Neural cell (in vitro differentiated cells): ENCODE results near the gene LRCH1. TPM values are rescaled to one million over a fixed set of nuclear protein-coding genes. Genes with fewer than 3 reads are reported as not detected.

ENCODE experiments used
- H2AFZ ChIP-seq: fragments of 200-600, 300-800 bp; sonication (generic), shearing (Covaris generic); 2 replicates; pipeline ENCODE4 v1.6.0; 2014; ENCODE audit warnings: low read depth, mild to moderate bottlenecking, antibody characterized with exemption, low read length, moderate library complexity
- H3F3A ChIP-seq: fragments of 200-600 bp; shearing (Covaris generic); 2 replicates; pipeline ENCODE4 v1.6.1; 2016; ENCODE audit warnings: mild to moderate bottlenecking, moderate library complexity, mixed read lengths, antibody characterized with exemption, low read length; ENCODE audit not compliant: insufficient read depth, poor library complexity, severe bottlenecking
- H3K27ac ChIP-seq: fragments of 200-600, 300-800 bp; sonication (generic), shearing (Covaris generic); 2 replicates; pipeline ENCODE4 v1.5.1; 2014; ENCODE audit warnings: mild to moderate bottlenecking, low read length, moderate library complexity
- H3K27me3 ChIP-seq: fragments of 300-800, 200-600 bp; sonication (generic), shearing (Covaris generic); 2 replicates; pipeline ENCODE4 v1.6.0; 2014; ENCODE audit warnings: mild to moderate bottlenecking, low read depth, low read length, moderate library complexity; ENCODE audit not compliant: insufficient read depth
- H3K36me3 ChIP-seq: fragments of 300-800, 200-600 bp; sonication (generic), shearing (Covaris generic); 2 replicates; pipeline ENCODE4 v1.5.1; 2014; ENCODE audit warnings: mild to moderate bottlenecking, antibody characterized with exemption, low read length, moderate library complexity; ENCODE audit not compliant: insufficient read depth
- H3K4me2 ChIP-seq: fragments of 300-800, 200-600 bp; sonication (generic), shearing (Covaris generic); 2 replicates; pipeline ENCODE4 v1.6.0; 2014; ENCODE audit warnings: mild to moderate bottlenecking, low read length
- H3K4me3 ChIP-seq: fragments of 300-800, 200-600 bp; sonication (generic), shearing (Covaris generic); 2 replicates; pipeline ENCODE4 v1.5.1; 2014; ENCODE audit warnings: mild to moderate bottlenecking, low read length, moderate library complexity
- H3K79me2 ChIP-seq: fragments of 200-600 bp; shearing (Covaris generic); replicated peaks from 2 replicates; pipeline ENCODE4 v1.6.0; 2014; ENCODE audit warnings: mild to moderate bottlenecking, low read length, moderate library complexity; ENCODE audit not compliant: insufficient read depth
- H3K9ac ChIP-seq: fragments of 300-800, 200-600 bp; sonication (generic), shearing (Covaris generic); 2 replicates; pipeline ENCODE4 v1.6.1; 2016; ENCODE audit warnings: mild to moderate bottlenecking, low read length, mixed read lengths
- H3K9me2 ChIP-seq: fragments of 200-600 bp; shearing (Covaris generic); 2 replicates; pipeline ENCODE4 v1.6.1; 2016; ENCODE audit warnings: mild to moderate bottlenecking, low read length, mixed read lengths; ENCODE audit not compliant: insufficient read depth
- H3K9me3 ChIP-seq: fragments of 200-600, 300-800 bp; sonication (generic), shearing (Covaris generic); 2 replicates; pipeline ENCODE4 v1.6.1; 2016; ENCODE audit warnings: mild to moderate bottlenecking, mixed run types, low read length, moderate library complexity, mixed read lengths
- H4K20me1 ChIP-seq: fragments of 200-600 bp; shearing (Covaris generic); 2 replicates; pipeline ENCODE4 v1.6.1; 2016; ENCODE audit warnings: mild to moderate bottlenecking, mixed run types; ENCODE audit not compliant: insufficient read depth
- CTCF ChIP-seq: fragments of 450-650 bp; IDR thresholded peaks from 2 replicates; pipeline ENCODE4 v1.5.1; 2014; ENCODE audit warnings: antibody characterized with exemption, mild to moderate bottlenecking, moderate library complexity; ENCODE audit not compliant: poor library complexity, severe bottlenecking
- EP300 ChIP-seq: fragments of 450-650 bp; conservative IDR thresholded peaks from 2 replicates; pipeline ENCODE4 v1.6.1; 2014; ENCODE audit warnings: antibody characterized with exemption, mild to moderate bottlenecking, moderate library complexity; ENCODE audit not compliant: poor library complexity, severe bottlenecking
- EZH2 ChIP-seq: fragments of 200-600, 300-800 bp; shearing (Covaris generic), sonication (generic); IDR thresholded peaks from 2 replicates; pipeline ENCODE4 v1.6.1; 2014; ENCODE audit warnings: antibody characterized with exemption, low read length, borderline replicate concordance, mild to moderate bottlenecking; ENCODE audit not compliant: insufficient read depth, poor library complexity, severe bottlenecking
- MXI1 ChIP-seq: fragments of 450-650 bp; conservative IDR thresholded peaks from 2 replicates; pipeline ENCODE4 v1.6.1; 2014; ENCODE audit warnings: antibody characterized with exemption, mild to moderate bottlenecking; ENCODE audit not compliant: poor library complexity, severe bottlenecking
- POLR2AphosphoS5 ChIP-seq: IDR thresholded peaks from 2 replicates; pipeline ENCODE4 v1.6.1; 2012
- RAD21 ChIP-seq: fragments of 450-650 bp; conservative IDR thresholded peaks from 2 replicates; pipeline ENCODE4 v1.6.1; 2014; ENCODE audit warnings: antibody characterized with exemption, mild to moderate bottlenecking, moderate library complexity
- REST ChIP-seq: IDR thresholded peaks from 2 replicates; pipeline ENCODE4 v1.6.1; 2012; ENCODE audit warnings: borderline replicate concordance
- SMC3 ChIP-seq: fragments of 450-650 bp; conservative IDR thresholded peaks from 2 replicates; pipeline ENCODE4 v1.6.1; 2014; ENCODE audit warnings: antibody characterized with exemption, mild to moderate bottlenecking, moderate library complexity; ENCODE audit not compliant: poor library complexity
- TAF1 ChIP-seq: IDR thresholded peaks from 2 replicates; pipeline ENCODE4 v1.6.1; 2012; ENCODE audit warnings: low read depth
- polyA plus RNA-seq: library from polyadenylated mRNA; depleted of rRNA; stranded (reverse); fragments of >200 nt; gene quantifications from 2 replicates; pipeline ENCODE4 v1.2.3, GENCODE V29; 2014

The LRCH1 gene
- polyA plus RNA-seq, 1 donor from 2014 or later: 15.4 TPM

GRCh38 chr13:46531953-46532352 lies 21.0 kb upstream of the LRCH1 start:
- no peaks in the 10 kb centered on the region for H3K79me2 ChIP-seq
- H3K36me3 ChIP-seq: no peaks in the 10 kb centered on the region
- H3K27me3 ChIP-seq: no peaks in the 10 kb centered on the region
- H3K9me3 ChIP-seq: no peaks in the 10 kb centered on the region
- no peaks in the 10 kb centered on the region for H3K9me2 ChIP-seq
- no peak overlapping the region for H3K9ac ChIP-seq
- no peak overlapping the region for H2AFZ ChIP-seq
- no peak overlapping the region for H3K27ac ChIP-seq
- no peaks in the 10 kb centered on the region for H3F3A ChIP-seq
- no peak overlapping the region for H3K4me3 ChIP-seq
- TF ChIP-seq RAD21 (no peak), POLR2AphosphoS5 (no peak), TAF1 (no peak), EZH2 (no peak)
- H3K4me2 ChIP-seq: no peak overlapping the region
- no peaks in the 10 kb centered on the region for H4K20me1 ChIP-seq

- Histone ChIP-seq H3K36me3 (no peaks in the 10 kb centered on the region), H3K27me3 (no peaks in the 10 kb centered on the region), H3K27ac (no peak overlapping the region), H3K9me2 (no peaks in the 10 kb centered on the region), H4K20me1 (no peaks in the 10 kb centered on the region), H2AFZ (no peak overlapping the region), H3K79me2 (no peaks in the 10 kb centered on the region), H3K4me3 (no peak overlapping the region), H3K4me2 (no peak overlapping the region), H3F3A (no peaks in the 10 kb centered on the region), H3K9me3 (no peaks in the 10 kb centered on the region), H3K9ac (no peak overlapping the region)
- TF ChIP-seq EZH2: no peak
- TF ChIP-seq REST: no peak
- no peak for TF ChIP-seq RAD21
- no peak for TF ChIP-seq POLR2AphosphoS5
- TF ChIP-seq CTCF: no peak
- no peak for TF ChIP-seq TAF1
- no peak for TF ChIP-seq MXI1
- no peak for TF ChIP-seq SMC3
- no peak for TF ChIP-seq EP300
Measured at GRCh38 chr13:46535002-46535401, 18.0 kb upstream of the LRCH1 start.

GRCh38 chr13:46535825-46536224 lies 17.1 kb upstream of the LRCH1 start:
- Histone ChIP-seq H3K27me3 (no peaks in the 10 kb centered on the region), H3F3A (no peaks in the 10 kb centered on the region), H3K79me2 (no peaks in the 10 kb centered on the region), H2AFZ (no peak overlapping the region), H3K27ac (no peak overlapping the region), H3K9me3 (no peaks in the 10 kb centered on the region), H3K9me2 (no peaks in the 10 kb centered on the region), H3K9ac (no peak overlapping the region), H3K36me3 (no peaks in the 10 kb centered on the region), H3K4me2 (no peak overlapping the region), H4K20me1 (no peaks in the 10 kb centered on the region), H3K4me3 (no peak overlapping the region)
- TF ChIP-seq MXI1 (no peak), SMC3 (no peak), CTCF (no peak), EP300 (no peak), EZH2 (no peak), REST (no peak), TAF1 (no peak), POLR2AphosphoS5 (no peak), RAD21 (no peak)
